PC-3 (cell line): Measurements from ENCODE around the gene CTNNA2. TPM values are rescaled to one million over a fixed set of nuclear protein-coding genes. Genes with fewer than 3 reads are reported as not detected.

ENCODE experiments used
- ATAC-seq: fragments of 200-7000 bp; cut with Tn5 transposase; 2 replicates; pipeline ENCODE4 v1.9.1; 2020; ENCODE audit warnings: mild to moderate bottlenecking, moderate library complexity
- BruUV-seq: library from RNA; stranded (reverse); fragments of 400-500 nt; replicated peaks from 2 replicates; lab custom pipeline; 2021; lab: Mats Ljungman, UMichigan
- CTCF ChIA-PET: fragments of 300-600 bp; sonication (Branson Sonifier 250); formaldehyde crosslinking; loops from one replicate; lab custom pipeline; 2022; ENCODE audit warnings: antibody characterized with exemption; lab: Charles Lee
- POLR2A ChIA-PET: fragments of 300-600 bp; sonication (Branson Sonifier 250); formaldehyde crosslinking; loops from one replicate; lab custom pipeline; 2022; ENCODE audit warnings: antibody characterized with exemption; ENCODE audit not compliant: unreplicated experiment; lab: Charles Lee
- DNase-seq: peaks from one replicate; pipeline ENCODE4 v3.0.0-alpha.2; 2015
- H2AFZ ChIP-seq: fragments of 300-600 bp; sonication (generic); 2 replicates; pipeline ENCODE4 v1.6.0; 2016; ENCODE audit warnings: antibody characterized with exemption, low read length
- H3F3A ChIP-seq: fragments of 300-600 bp; sonication (generic); one replicate; pipeline ENCODE4 v1.6.0; 2017; ENCODE audit warnings: antibody characterized with exemption, low read length, control low read depth, mild to moderate bottlenecking; ENCODE audit not compliant: unreplicated experiment
- H3K27ac ChIP-seq: fragments of 300-600 bp; sonication (generic); 2 replicates; pipeline ENCODE4 v1.5.1; 2016; ENCODE audit warnings: mild to moderate bottlenecking, low read length
- H3K27me3 ChIP-seq: fragments of 300-600 bp; sonication (generic); 2 replicates; pipeline ENCODE4 v1.6.1; 2016; ENCODE audit warnings: low read length, mixed read lengths
- H3K36me3 ChIP-seq: fragments of 300-600 bp; sonication (generic); 2 replicates; pipeline ENCODE4 v1.6.1; 2016; ENCODE audit warnings: low read depth, mixed run types, low read length, mixed read lengths
- H3K4me1 ChIP-seq: fragments of 300-600 bp; sonication (generic); 2 replicates; pipeline ENCODE4 v1.5.1; 2016; ENCODE audit warnings: low read length; ENCODE audit not compliant: insufficient read depth
- H3K4me2 ChIP-seq: fragments of 300-600 bp; sonication (generic); 2 replicates; pipeline ENCODE4 v1.6.0; 2016; ENCODE audit warnings: low read length
- H3K4me3 ChIP-seq: fragments of 300-600 bp; sonication (generic); 2 replicates; pipeline ENCODE4 v1.5.1; 2016; ENCODE audit warnings: mild to moderate bottlenecking, low read length, mixed read lengths
- H3K79me2 ChIP-seq: fragments of 300-600 bp; sonication (generic); 2 replicates; pipeline ENCODE4 v1.6.1; 2017; ENCODE audit warnings: low read length, mixed read lengths
- H3K9ac ChIP-seq: fragments of 300-600 bp; sonication (generic); 2 replicates; pipeline ENCODE4 v1.6.0; 2016; ENCODE audit warnings: mild to moderate bottlenecking, low read length
- H3K9me2 ChIP-seq: fragments of 300-600 bp; sonication (generic); replicated peaks from 2 replicates; pipeline ENCODE4 v1.6.1; 2016; ENCODE audit warnings: mixed run types, low read length, mixed read lengths
- H3K9me3 ChIP-seq: fragments of 300-600 bp; sonication (generic); 2 replicates; pipeline ENCODE4 v1.6.1; 2016; ENCODE audit warnings: low read length, mixed read lengths
- H4K20me1 ChIP-seq: fragments of 300-600 bp; sonication (generic); 2 replicates; pipeline ENCODE4 v1.6.1; 2016; ENCODE audit warnings: low read length, mixed read lengths
- CTCF ChIP-seq: fragments of 300-600 bp; sonication (generic); conservative IDR thresholded peaks from 2 replicates; pipeline ENCODE4 v1.5.1; 2017; ENCODE audit warnings: antibody characterized with exemption, low read depth, mild to moderate bottlenecking, low read length
- EZH2 ChIP-seq: fragments of 300-600 bp; sonication (generic); IDR thresholded peaks from one replicate; pipeline ENCODE4 v1.6.1; 2017; ENCODE audit warnings: antibody characterized with exemption, mild to moderate bottlenecking, low read length; ENCODE audit not compliant: unreplicated experiment
- EZH2phosphoT487 ChIP-seq: fragments of 300-600 bp; sonication (generic); IDR thresholded peaks from 2 replicates; pipeline ENCODE4 v1.6.1; 2018; ENCODE audit warnings: mild to moderate bottlenecking, antibody characterized with exemption, low read length, borderline replicate concordance
- intact Hi-C: fragments of 100-400 bp; cut with micrococcal nuclease; formaldehyde crosslinking; loops from 2 replicates; pipeline ENCODE4 v1.9.0; 2023
- total RNA-seq: library from RNA; depleted of rRNA; stranded (reverse); fragments of >200 nt; gene quantifications from 2 replicates; pipeline ENCODE4 v1.2.3, GENCODE V29; 2014

CTNNA2 gene
- total RNA-seq, 1 experiment from 2014 or later = not detected

- Histone ChIP-seq H2AFZ (no peak overlapping the region), H3K9me3 (0 out of 2 replicates have a peak, but pooled peaks cover 4% of the 10 kb centered on the region), H3K27ac (no peak overlapping the region), H3K4me3 (no peak overlapping the region), H3K36me3 (no peaks in the 10 kb centered on the region), H3F3A (no peaks in the 10 kb centered on the region), H4K20me1 (no peaks in the 10 kb centered on the region), H3K9ac (no peak overlapping the region), H3K27me3 (peaks cover 10% of the 10 kb centered on the region; the same call in 1 of the 2 replicates), H3K4me2 (no peak overlapping the region), H3K4me1 (no peaks in the 10 kb centered on the region), H3K9me2 (no peaks in the 10 kb centered on the region; the same call in 1 of the 2 replicates), H3K79me2 (no peaks in the 10 kb centered on the region)
- POLR2A ChIA-PET = no interaction called here
- no peak for ATAC-seq
- DNase-seq = no peak
- no TSS peak for BruUV-seq
- intact Hi-C loops = no loop called here
- TF ChIP-seq EZH2phosphoT487 (no peak), EZH2 (no peak), CTCF (no peak)
- CTCF ChIA-PET = no interaction called here
Observed at GRCh38 chr2:80464275-80464674, 951.4 kb downstream of the CTNNA2 start.

GRCh38 chr2:80467262-80467811, 954.5 kb downstream of the CTNNA2 start:
- Histone ChIP-seq H3K79me2 (no peaks in the 10 kb centered on the region), H4K20me1 (no peaks in the 10 kb centered on the region), H3K4me1 (no peaks in the 10 kb centered on the region), H3K27me3 (peaks cover 6% of the 10 kb centered on the region; the same call in 1 of the 2 replicates), H3K9ac (no peak overlapping the region), H3K9me3 (0 out of 2 replicates have a peak, but pooled peaks cover 4% of the 10 kb centered on the region), H3F3A (no peaks in the 10 kb centered on the region), H3K4me2 (no peak overlapping the region), H3K27ac (no peak overlapping the region), H2AFZ (no peak overlapping the region), H3K36me3 (no peaks in the 10 kb centered on the region), H3K9me2 (no peaks in the 10 kb centered on the region; the same call in 1 of the 2 replicates), H3K4me3 (no peak overlapping the region)
- intact Hi-C loops = no loop called here
- no TSS peak for BruUV-seq
- ChIA-PET CTCF (no interaction called here), POLR2A (no interaction called here)
- ATAC-seq (no peak), DNase-seq (no peak)
- TF ChIP-seq CTCF (no peak), EZH2phosphoT487 (no peak), EZH2 (no peak)

GRCh38 chr2:80469428-80469827, 956.6 kb downstream of the CTNNA2 start:
- Histone ChIP-seq H3F3A (no peaks in the 10 kb centered on the region), H3K36me3 (no peaks in the 10 kb centered on the region), H2AFZ (no peak overlapping the region), H4K20me1 (no peaks in the 10 kb centered on the region), H3K9ac (no peak overlapping the region), H3K27ac (no peak overlapping the region), H3K27me3 (no peaks in the 10 kb centered on the region), H3K9me3 (0 out of 2 replicates have a peak, but pooled peaks cover 4% of the 10 kb centered on the region), H3K4me2 (no peak overlapping the region), H3K4me3 (no peak overlapping the region), H3K4me1 (no peaks in the 10 kb centered on the region), H3K79me2 (no peaks in the 10 kb centered on the region), H3K9me2 (no peaks in the 10 kb centered on the region; the same call in 1 of the 2 replicates)
- POLR2A ChIA-PET = no interaction called here
- CTCF ChIA-PET = no interaction called here
- no peak for TF ChIP-seq CTCF
- TF ChIP-seq EZH2 = no peak
- no peak for TF ChIP-seq EZH2phosphoT487
- intact Hi-C loops = no loop called here
- DNase-seq (no peak), ATAC-seq (no peak)
- no TSS peak for BruUV-seq
